ENCODE measurements around the gene ALDH3A1. TPM values are rescaled to one million over a fixed set of nuclear protein-coding genes. Genes with fewer than 3 reads are reported as not detected.

The ALDH3A1 gene
- total RNA-seq, 1 experiment from 2014 or later = 0.38 TPM

- H3K4me1 Mint-ChIP-seq (ENCODE audit: low read depth, unreplicated experiment) = peaks cover 8% of the 10 kb centered on the region
- BruUV-seq (replicated peaks) = no TSS peak
- no peak overlapping the region for H3K27ac Mint-ChIP-seq (ENCODE audit: unreplicated experiment)
- intact Hi-C loops (cut with micrococcal nuclease; ENCODE audit: unreplicated experiment) = loop anchor here (10.0 kb wide), 1 partner anchor 86 kb away; no protein-coding TSS in a partner anchor
- CTCF ChIA-PET = no interaction called here
- H3K27me3 Mint-ChIP-seq (ENCODE audit: unreplicated experiment) = peaks cover 7% of the 10 kb centered on the region
- no peak for TF ChIP-seq CTCF (IDR thresholded peaks at IDR 0.05; ENCODE audit: unreplicated experiment)
- H3K36me3 Mint-ChIP-seq (ENCODE audit: insufficient read depth, unreplicated experiment) = peaks cover 13% of the 10 kb centered on the region
- H3K9me3 Mint-ChIP-seq (ENCODE audit: low read depth, unreplicated experiment) = no peaks in the 10 kb centered on the region
- no peak for DNase-seq
- H3K4me3 Mint-ChIP-seq (ENCODE audit: low read depth, unreplicated experiment) = no peak overlapping the region
Measured at GRCh38 chr17:19740933-19741332, 7.2 kb downstream of the ALDH3A1 start.

- Mint-ChIP-seq H3K27me3 (ENCODE audit: unreplicated experiment) (peaks cover 12% of the 10 kb centered on the region), H3K4me3 (ENCODE audit: low read depth, unreplicated experiment) (no peak overlapping the region), H3K9me3 (ENCODE audit: low read depth, unreplicated experiment) (no peaks in the 10 kb centered on the region), H3K27ac (ENCODE audit: unreplicated experiment) (no peak overlapping the region), H3K36me3 (ENCODE audit: insufficient read depth, unreplicated experiment) (peaks cover 5% of the 10 kb centered on the region), H3K4me1 (ENCODE audit: low read depth, unreplicated experiment) (peaks cover 7% of the 10 kb centered on the region)
- TF ChIP-seq CTCF (IDR thresholded peaks at IDR 0.05; ENCODE audit: unreplicated experiment) = no peak
- CTCF ChIA-PET = no interaction called here
- no peak for DNase-seq
- intact Hi-C loops (cut with micrococcal nuclease; ENCODE audit: unreplicated experiment) = loop anchor here (10.0 kb wide), 1 partner anchor 85 kb away; no protein-coding TSS in a partner anchor
- BruUV-seq (replicated peaks) = no TSS peak
Measured at GRCh38 chr17:19739241-19740201, 8.6 kb downstream of the ALDH3A1 start.

DNA sequence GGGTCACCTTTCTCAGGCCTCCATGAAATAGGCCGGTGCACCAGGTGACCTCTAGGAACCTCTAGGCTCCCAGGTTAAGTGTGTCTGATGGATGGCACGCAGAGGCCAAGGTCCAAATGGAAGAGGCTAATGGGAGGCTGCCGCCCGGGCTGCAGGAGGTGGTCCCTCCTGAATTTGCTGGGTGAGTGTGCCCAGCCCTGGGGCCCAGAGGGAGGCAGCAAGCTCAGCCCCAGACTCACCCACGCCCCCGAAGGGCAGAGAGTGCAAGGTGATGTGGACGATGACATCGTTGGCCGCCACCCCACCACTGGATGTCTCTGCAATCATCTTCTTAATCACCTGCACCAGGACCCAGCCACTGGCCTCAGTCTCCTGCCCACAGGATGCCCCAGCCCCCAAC, 9.3 kb downstream of the ALDH3A1 start:
- H3K27me3 Mint-ChIP-seq (ENCODE audit: unreplicated experiment) = peaks cover 12% of the 10 kb centered on the region
- H3K36me3 Mint-ChIP-seq (ENCODE audit: insufficient read depth, unreplicated experiment) = no peaks in the 10 kb centered on the region
- intact Hi-C loops (cut with micrococcal nuclease; ENCODE audit: unreplicated experiment) = no loop called here
- H3K4me1 Mint-ChIP-seq (ENCODE audit: low read depth, unreplicated experiment) = peaks cover 14% of the 10 kb centered on the region
- TF ChIP-seq CTCF (IDR thresholded peaks at IDR 0.05; ENCODE audit: unreplicated experiment) = no peak
- no peaks in the 10 kb centered on the region for H3K9me3 Mint-ChIP-seq (ENCODE audit: low read depth, unreplicated experiment)
- no peak overlapping the region for H3K27ac Mint-ChIP-seq (ENCODE audit: unreplicated experiment)
- no peak overlapping the region for H3K4me3 Mint-ChIP-seq (ENCODE audit: low read depth, unreplicated experiment)
- CTCF ChIA-PET = no interaction called here
- no peak for DNase-seq
- BruUV-seq (replicated peaks) = no TSS peak

- TF ChIP-seq CTCF (IDR thresholded peaks at IDR 0.05; ENCODE audit: unreplicated experiment) = no peak
- intact Hi-C loops (cut with micrococcal nuclease; ENCODE audit: unreplicated experiment) = no loop called here
- Mint-ChIP-seq H3K27ac (ENCODE audit: unreplicated experiment) (no peak overlapping the region), H3K4me3 (ENCODE audit: low read depth, unreplicated experiment) (no peak overlapping the region), H3K27me3 (ENCODE audit: unreplicated experiment) (peaks cover 12% of the 10 kb centered on the region), H3K4me1 (ENCODE audit: low read depth, unreplicated experiment) (peaks cover 15% of the 10 kb centered on the region), H3K9me3 (ENCODE audit: low read depth, unreplicated experiment) (no peaks in the 10 kb centered on the region), H3K36me3 (ENCODE audit: insufficient read depth, unreplicated experiment) (no peaks in the 10 kb centered on the region)
- BruUV-seq (replicated peaks) = no TSS peak
- no peak for DNase-seq
- CTCF ChIA-PET = no interaction called here
Measured at GRCh38 chr17:19738073-19738449, 10.0 kb downstream of the ALDH3A1 start.
